Fibroblast of the aortic adventitia (primary cell): ENCODE data around the gene CRACR2A. TPM values are rescaled to one million over a fixed set of nuclear protein-coding genes. Genes with fewer than 3 reads are reported as not detected.

Experiments
- DNase-seq: peaks from one replicate; pipeline ENCODE4 v3.0.0-alpha.2; 2010; ENCODE audit warnings: low read depth
- H3K4me3 ChIP-seq: 2 replicates; pipeline ENCODE4 v1.5.1; 2011; ENCODE audit warnings: low read depth, mild to moderate bottlenecking, control low read depth, low read length, moderate library complexity
- total RNA-seq: library from RNA; depleted of rRNA; stranded (reverse); fragments of >200 nt; gene quantifications from 2 replicates; pipeline ENCODE4 v1.2.3, GENCODE V29; 2012; ENCODE audit warnings: low replicate concordance
- TF ChIP-seq, protein P1 (sequence below): IDR thresholded peaks from 2 replicates; pipeline ENCODE4 v1.5.1; 2011; ENCODE audit warnings: mild to moderate bottlenecking, low read length, control low read depth, inconsistent platforms; ENCODE audit not compliant: insufficient read depth

The CRACR2A gene
- total RNA-seq, 1 donor = 4.8 TPM

DNA sequence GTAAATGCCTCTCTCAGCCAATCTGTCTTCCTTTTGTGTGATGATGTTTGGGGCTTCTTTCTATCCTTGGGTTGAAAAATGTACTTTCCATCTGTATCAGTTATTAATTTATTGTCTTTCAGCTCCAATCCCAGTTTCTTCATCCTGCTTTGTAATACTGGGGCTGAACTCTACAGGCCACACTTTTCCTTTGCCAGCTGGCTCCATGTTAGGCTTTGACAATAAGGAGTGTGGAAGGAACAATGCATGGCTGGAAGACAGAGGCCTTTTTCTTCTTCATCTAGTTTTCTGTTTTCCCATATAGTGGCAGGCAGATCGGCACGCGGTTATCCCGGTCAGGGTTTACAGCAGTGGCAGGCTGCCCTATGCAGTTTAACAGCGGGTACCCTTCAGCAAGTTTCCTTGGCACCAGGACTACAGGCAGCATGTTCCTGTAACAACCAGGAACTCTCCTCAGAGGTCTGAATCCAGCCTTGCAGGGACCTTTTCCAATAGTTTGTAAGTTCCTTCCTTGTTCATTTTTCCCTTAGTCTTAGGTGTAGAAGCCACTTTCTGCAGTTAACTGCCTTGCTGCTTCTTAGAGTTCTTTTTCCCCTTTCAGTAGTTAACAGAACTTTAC lies 38.5 kb upstream of the CRACR2A start:
- TF ChIP-seq, protein P1, sequence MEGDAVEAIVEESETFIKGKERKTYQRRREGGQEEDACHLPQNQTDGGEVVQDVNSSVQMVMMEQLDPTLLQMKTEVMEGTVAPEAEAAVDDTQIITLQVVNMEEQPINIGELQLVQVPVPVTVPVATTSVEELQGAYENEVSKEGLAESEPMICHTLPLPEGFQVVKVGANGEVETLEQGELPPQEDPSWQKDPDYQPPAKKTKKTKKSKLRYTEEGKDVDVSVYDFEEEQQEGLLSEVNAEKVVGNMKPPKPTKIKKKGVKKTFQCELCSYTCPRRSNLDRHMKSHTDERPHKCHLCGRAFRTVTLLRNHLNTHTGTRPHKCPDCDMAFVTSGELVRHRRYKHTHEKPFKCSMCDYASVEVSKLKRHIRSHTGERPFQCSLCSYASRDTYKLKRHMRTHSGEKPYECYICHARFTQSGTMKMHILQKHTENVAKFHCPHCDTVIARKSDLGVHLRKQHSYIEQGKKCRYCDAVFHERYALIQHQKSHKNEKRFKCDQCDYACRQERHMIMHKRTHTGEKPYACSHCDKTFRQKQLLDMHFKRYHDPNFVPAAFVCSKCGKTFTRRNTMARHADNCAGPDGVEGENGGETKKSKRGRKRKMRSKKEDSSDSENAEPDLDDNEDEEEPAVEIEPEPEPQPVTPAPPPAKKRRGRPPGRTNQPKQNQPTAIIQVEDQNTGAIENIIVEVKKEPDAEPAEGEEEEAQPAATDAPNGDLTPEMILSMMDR = no peak
- DNase-seq = no peak
- no peak overlapping the region for H3K4me3 ChIP-seq

DNA sequence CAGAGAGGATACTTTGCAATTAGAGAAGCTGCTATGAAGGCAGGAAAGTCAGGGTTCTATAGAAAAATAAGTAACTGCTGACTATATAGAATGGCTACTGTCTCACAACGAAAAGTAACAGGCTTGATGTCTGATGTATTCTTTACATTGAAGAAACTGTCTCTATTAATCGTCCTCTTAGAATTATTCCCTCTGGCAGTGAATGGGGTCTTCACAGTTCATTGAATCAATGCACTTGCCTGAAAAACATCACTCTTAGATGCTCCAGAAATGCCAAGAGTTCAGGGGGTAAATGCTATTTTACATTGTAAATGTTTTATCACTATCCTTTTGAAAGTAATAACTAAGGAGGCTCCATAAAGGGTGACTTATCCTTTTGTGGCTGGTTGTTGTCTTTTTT lies 37.7 kb upstream of the CRACR2A start:
- TF ChIP-seq, protein P1 = no peak
- DNase-seq = no peak
- no peak overlapping the region for H3K4me3 ChIP-seq

DNA sequence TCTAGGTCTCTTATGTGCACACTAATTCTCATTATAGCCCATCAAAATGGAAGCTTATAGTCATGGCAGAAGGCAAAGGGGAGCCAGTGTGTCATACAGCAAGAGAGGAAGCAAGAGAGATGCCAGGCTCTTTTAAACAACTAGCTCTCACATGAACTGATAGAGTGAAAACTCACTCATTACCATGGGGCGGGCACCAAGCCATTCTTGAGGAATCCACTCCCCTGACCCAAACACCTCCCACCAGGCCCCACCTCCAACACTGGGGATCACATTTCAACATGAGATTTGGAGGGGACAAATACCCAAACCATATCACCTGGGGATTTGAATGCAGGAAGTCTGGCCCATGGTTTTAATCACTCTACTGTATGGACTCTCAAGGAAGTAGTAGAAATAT lies 36.9 kb upstream of the CRACR2A start:
- no peak overlapping the region for H3K4me3 ChIP-seq
- DNase-seq = no peak
- TF ChIP-seq, protein P1 = no peak

DNA sequence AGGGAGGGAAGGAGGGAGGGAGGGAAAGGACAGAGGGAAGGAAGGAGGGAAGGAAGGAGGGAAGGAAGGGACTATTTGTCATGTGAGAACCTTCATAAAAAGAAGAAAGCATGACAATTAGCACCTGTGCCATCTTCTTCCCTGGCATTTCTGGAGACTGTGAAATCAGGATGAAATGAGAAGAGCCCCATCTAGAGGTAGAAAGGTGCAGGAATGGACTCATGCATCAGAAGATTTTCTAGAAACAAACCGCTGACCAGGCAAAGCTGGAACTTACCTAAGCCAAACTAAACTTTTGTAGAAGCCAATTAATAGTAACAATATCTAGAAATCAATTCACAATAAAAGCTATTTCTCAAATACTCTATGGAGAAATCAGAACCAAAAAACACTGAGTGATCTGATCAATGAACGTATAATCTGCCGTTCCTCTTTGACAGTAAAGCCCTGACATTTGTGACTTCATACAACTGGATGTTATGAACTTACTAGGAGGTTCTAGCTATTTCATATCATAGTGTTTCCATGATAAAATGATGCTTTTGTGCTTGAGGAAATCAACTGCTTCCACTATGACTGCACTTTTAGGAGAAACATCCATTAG lies 24.4 kb upstream of the CRACR2A start:
- peak; percentile 65 for DNase-seq
- TF ChIP-seq, protein P1 = peak; percentile 81
- no peak overlapping the region for H3K4me3 ChIP-seq

DNA sequence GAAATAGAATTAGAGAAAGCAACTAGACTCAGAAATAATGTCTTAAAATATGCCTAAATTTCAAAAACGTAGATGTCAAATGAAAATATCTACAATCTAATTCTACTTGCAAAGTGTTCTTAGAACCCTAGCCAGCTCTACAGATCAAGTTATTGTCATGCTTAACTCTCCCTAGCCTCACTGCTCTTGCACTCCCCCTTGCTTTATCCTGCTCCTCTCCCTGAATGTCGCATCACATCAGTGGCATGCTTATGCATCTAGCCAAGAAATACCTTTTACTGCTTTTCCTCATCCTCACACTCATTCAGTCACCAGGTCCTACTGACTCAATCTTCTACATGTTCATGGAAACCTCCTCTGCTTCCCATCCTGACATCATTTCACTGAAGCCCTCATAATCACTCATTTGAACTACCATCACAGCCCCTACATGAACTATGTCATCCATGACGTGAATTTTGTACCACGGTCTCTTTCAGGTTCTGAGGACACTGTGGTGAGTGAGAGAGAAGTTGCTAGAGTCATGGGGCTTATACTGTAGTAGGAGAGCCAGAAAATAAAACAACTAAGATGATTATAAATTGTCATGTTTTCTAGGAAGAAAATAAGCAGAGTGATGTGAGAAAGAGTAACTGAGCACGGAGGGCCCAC lies 22.6 kb upstream of the CRACR2A start:
- no peak for DNase-seq
- no peak overlapping the region for H3K4me3 ChIP-seq
- TF ChIP-seq, protein P1 = no peak

DNA sequence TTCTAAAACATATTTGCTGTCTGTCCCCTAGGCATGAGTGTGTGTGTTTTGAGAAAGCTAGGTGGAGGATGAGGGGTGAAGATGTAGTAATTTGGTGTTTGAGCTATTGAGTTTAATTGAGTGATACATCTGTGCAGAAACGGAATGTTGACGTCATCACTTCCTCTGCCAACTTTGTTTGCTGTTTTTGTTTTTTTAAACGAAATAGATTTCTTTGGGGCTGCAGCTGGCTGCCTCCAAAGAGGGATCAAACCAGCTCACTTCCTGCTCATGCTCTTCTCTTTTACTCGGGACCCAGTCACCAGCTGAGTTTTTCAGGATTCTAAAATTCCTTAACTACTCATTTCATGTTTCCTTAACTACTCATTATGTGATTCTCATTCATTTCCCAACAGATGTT lies 19.5 kb upstream of the CRACR2A start:
- TF ChIP-seq, protein P1 = no peak
- no peak for DNase-seq
- no peak overlapping the region for H3K4me3 ChIP-seq
